Right lobe of liver (tissue), 4 donors: ENCODE data around the gene NMRAL1.

Experiments used
- POLR2A ChIP-seq: fragments of 450-650 bp; IDR thresholded peaks from one replicate; pipeline ENCODE4 v1.6.1; 2017; ENCODE audit warnings: antibody characterized with exemption, mild to moderate bottlenecking
- TF ChIP-seq, protein P1 (sequence below), 4 donors: fragments of 200-600 bp in 3 of 4; fragments of 450-650 bp in 1 of 4; IDR thresholded peaks; one replicate each; pipeline versions ENCODE4 v1.5.1 to v1.8.0; 2016 to 2022; ENCODE audit warnings: antibody characterized with exemption in 4 of 4, mild to moderate bottlenecking in 2 of 4
- donor health status: DM: no; HTN: no; CAD: no.
- donor health status: DM: no; HTN: no; CAD: no.
- donor health status: DM: no; HTN: yes; CAD: no.

DNA sequence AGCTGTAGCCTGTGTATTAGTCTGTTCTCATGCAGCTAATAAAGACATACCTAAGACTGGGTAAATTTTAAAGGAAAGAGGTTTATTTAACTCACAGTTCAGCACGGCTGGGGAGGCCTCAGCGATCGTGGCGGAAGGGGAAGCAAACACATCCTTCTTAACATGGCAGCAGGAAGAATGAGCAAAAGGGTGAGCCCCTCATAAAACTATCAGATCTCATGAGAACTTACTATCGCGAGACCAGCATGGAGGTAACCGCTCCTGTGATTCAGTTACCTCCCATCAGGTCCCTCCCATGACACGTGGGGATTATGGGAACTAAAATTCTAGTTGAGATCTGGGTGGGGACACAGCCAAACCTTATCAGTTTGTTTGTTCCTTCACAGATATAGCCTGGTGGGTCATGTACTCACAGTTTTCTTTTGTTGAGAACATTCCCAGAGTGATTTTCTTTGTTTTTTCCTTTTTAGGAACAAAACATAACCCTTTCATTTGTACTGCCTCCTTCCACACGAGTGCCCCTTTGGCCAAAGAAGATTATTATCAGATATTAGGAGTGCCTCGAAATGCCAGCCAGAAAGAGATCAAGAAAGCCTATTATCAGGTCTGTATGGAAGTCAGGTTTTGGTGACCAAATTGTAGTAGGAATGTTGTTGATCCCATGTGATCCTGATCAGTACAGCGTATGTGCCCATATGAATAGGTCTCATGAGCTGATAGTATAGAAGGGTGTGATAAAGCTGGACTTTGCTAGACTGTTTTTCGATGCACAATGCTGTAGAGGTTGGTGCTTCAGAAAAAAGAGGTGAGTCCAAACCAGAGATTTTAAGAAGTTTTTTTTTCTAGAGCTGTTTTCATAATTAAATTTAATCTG lies 40.3 kb downstream of the NMRAL1 start:
- TF ChIP-seq, protein P1, sequence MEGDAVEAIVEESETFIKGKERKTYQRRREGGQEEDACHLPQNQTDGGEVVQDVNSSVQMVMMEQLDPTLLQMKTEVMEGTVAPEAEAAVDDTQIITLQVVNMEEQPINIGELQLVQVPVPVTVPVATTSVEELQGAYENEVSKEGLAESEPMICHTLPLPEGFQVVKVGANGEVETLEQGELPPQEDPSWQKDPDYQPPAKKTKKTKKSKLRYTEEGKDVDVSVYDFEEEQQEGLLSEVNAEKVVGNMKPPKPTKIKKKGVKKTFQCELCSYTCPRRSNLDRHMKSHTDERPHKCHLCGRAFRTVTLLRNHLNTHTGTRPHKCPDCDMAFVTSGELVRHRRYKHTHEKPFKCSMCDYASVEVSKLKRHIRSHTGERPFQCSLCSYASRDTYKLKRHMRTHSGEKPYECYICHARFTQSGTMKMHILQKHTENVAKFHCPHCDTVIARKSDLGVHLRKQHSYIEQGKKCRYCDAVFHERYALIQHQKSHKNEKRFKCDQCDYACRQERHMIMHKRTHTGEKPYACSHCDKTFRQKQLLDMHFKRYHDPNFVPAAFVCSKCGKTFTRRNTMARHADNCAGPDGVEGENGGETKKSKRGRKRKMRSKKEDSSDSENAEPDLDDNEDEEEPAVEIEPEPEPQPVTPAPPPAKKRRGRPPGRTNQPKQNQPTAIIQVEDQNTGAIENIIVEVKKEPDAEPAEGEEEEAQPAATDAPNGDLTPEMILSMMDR (IDR thresholded peaks at IDR 0.05), result no peak
- TF ChIP-seq POLR2A, result no peak
